ENCODE measurements around the gene RBP4. TPM values are rescaled to one million over a fixed set of nuclear protein-coding genes. Genes with fewer than 3 reads are reported as not detected.

RBP4 gene
- total RNA-seq, 1 experiment from 2014 or later, result 2.2 TPM

- no peak for TF ChIP-seq FOXP4 (CRISPR knock-in tag; IDR thresholded peaks at IDR 0.05)
- peak; percentile 68 for TF ChIP-seq HMGXB4 (CRISPR knock-in tag; IDR thresholded peaks at IDR 0.05)
- no peak for TF ChIP-seq PRRX2 (CRISPR knock-in tag; IDR thresholded peaks at IDR 0.05)
- no peak for TF ChIP-seq MXD4 (CRISPR knock-in tag; IDR thresholded peaks at IDR 0.05; ENCODE audit: borderline replicate concordance)
- no peak for TF ChIP-seq ERG (CRISPR knock-in tag; IDR thresholded peaks at IDR 0.05)
- TF ChIP-seq CBFB (CRISPR knock-in tag; IDR thresholded peaks at IDR 0.05; ENCODE audit: low read depth), result 0 out of 2 replicates have a peak, but pooled peaks have one; percentile 57
- TF ChIP-seq HMGA2 (CRISPR knock-in tag; IDR thresholded peaks at IDR 0.05), result no peak
- TF ChIP-seq E2F4 (CRISPR knock-in tag; IDR thresholded peaks at IDR 0.05; ENCODE audit: borderline replicate concordance, low read depth), result 0 out of 2 replicates have a peak, but pooled peaks have one; percentile 38
- TF ChIP-seq FOXP1 (CRISPR knock-in tag; IDR thresholded peaks at IDR 0.05; ENCODE audit: borderline replicate concordance), result peak; percentile 90; the same call in 1 of the 2 replicates
- no peak for TF ChIP-seq ZNF671 (CRISPR knock-in tag; IDR thresholded peaks at IDR 0.05)
- no peak for TF ChIP-seq ZNF423 (CRISPR knock-in tag; IDR thresholded peaks at IDR 0.05)
- TF ChIP-seq TP53 (CRISPR knock-in tag; IDR thresholded peaks at IDR 0.05), result peak; percentile 38; the same call in 1 of the 2 replicates
- no peak for TF ChIP-seq E2F5 (CRISPR knock-in tag; IDR thresholded peaks at IDR 0.05)
- 0 out of 2 replicates have a peak, but pooled peaks have one; percentile 30 for TF ChIP-seq ZNF263 (CRISPR knock-in tag; IDR thresholded peaks at IDR 0.05; ENCODE audit: low read depth)
- peak; percentile 27 for TF ChIP-seq ATF1 (CRISPR knock-in tag; IDR thresholded peaks at IDR 0.05)
- TF ChIP-seq SMAD4 (CRISPR knock-in tag; IDR thresholded peaks at IDR 0.05), result peak; percentile 47; the same call in 1 of the 2 replicates
- TF ChIP-seq STAT6 (CRISPR knock-in tag; conservative IDR thresholded peaks at IDR 0.05; ENCODE audit: low read depth), result no peak
- peak; percentile 51 for TF ChIP-seq ZNF121 (CRISPR knock-in tag; IDR thresholded peaks at IDR 0.05)
- peak; percentile 42; the same call in 1 of the 2 replicates for TF ChIP-seq USF1 (CRISPR knock-in tag; IDR thresholded peaks at IDR 0.05)
- no peak for TF ChIP-seq NR1H2 (CRISPR knock-in tag; IDR thresholded peaks at IDR 0.05)
- no peak; the same call in 1 of the 2 replicates for TF ChIP-seq ARID4B (CRISPR knock-in tag; IDR thresholded peaks at IDR 0.05; ENCODE audit: borderline replicate concordance)
Measured at GRCh38 chr10:93566435-93567276, 34.4 kb downstream of the RBP4 start, which contains the start of gene FFAR4 (continued).
